Measurements from ENCODE around the gene CLIC5. TPM values are rescaled to one million over a fixed set of nuclear protein-coding genes. Genes with fewer than 3 reads are reported as not detected.

Gene CLIC5
- polyA plus RNA-seq (2013, experiment 1 of 4): 0.07 TPM
- polyA plus RNA-seq (2013, experiment 2 of 4): 0.09 TPM
- 0.21 TPM for polyA plus RNA-seq (2013, experiment 3 of 4)
- polyA plus RNA-seq (2013, experiment 4 of 4): 0.08 TPM

GRCh38 chr6:46015119-46015968, at the start of gene CLIC5:
CLIC5 (minus strand) TSS chr6:46015860; CDS start chr6:46015542, 318 bp downstream.
- WGBS, 2 experiments: 1% methylated on average over 82 of the region's 82 CpGs
- H3K27ac ChIP-seq (ENCODE audit: insufficient read depth, low read depth, low read length, poor library complexity, severe bottlenecking): no peak within 1 kb of the TSS
- peaks cover 37% of the 10 kb centered on the region for H3K27me3 ChIP-seq (ENCODE audit: control insufficient read depth, insufficient read depth, low read length, poor library complexity, severe bottlenecking)
- H3K36me3 ChIP-seq (ENCODE audit: control insufficient read depth, insufficient read depth, low read length): no peaks in the 10 kb centered on the region
- H3K4me1 ChIP-seq (ENCODE audit: control insufficient read depth, insufficient read depth, low read length): peaks cover 16% of the 10 kb centered on the region
- no peaks in the 10 kb centered on the region for H3K9me3 ChIP-seq (ENCODE audit: control insufficient read depth, low read length)
- H3K4me3 ChIP-seq (ENCODE audit: insufficient read depth, low read depth, low read length): peak within 1 kb of the TSS; percentile 39

GRCh38 chr6:46062991-46063390, 47.3 kb upstream of the CLIC5 start:
- Histone ChIP-seq H3K4me1 (ENCODE audit: control insufficient read depth, insufficient read depth, low read length) (no peaks in the 10 kb centered on the region), H3K9me3 (ENCODE audit: control insufficient read depth, low read length) (no peaks in the 10 kb centered on the region), H3K36me3 (ENCODE audit: control insufficient read depth, insufficient read depth, low read length) (no peaks in the 10 kb centered on the region), H3K27ac (ENCODE audit: insufficient read depth, low read depth, low read length, poor library complexity, severe bottlenecking) (no peak overlapping the region), H3K27me3 (ENCODE audit: control insufficient read depth, insufficient read depth, low read length, poor library complexity, severe bottlenecking) (no peaks in the 10 kb centered on the region), H3K4me3 (ENCODE audit: insufficient read depth, low read depth, low read length) (no peak overlapping the region)

GRCh38 chr6:46062312-46062711, 46.7 kb upstream of the CLIC5 start:
- no peaks in the 10 kb centered on the region for H3K27me3 ChIP-seq (ENCODE audit: control insufficient read depth, insufficient read depth, low read length, poor library complexity, severe bottlenecking)
- H3K4me3 ChIP-seq (ENCODE audit: insufficient read depth, low read depth, low read length): no peak overlapping the region
- WGBS, 2 experiments: 89 to 91% methylated on average over 2 of the region's 2 CpGs
- H3K27ac ChIP-seq (ENCODE audit: insufficient read depth, low read depth, low read length, poor library complexity, severe bottlenecking): no peak overlapping the region
- H3K36me3 ChIP-seq (ENCODE audit: control insufficient read depth, insufficient read depth, low read length): no peaks in the 10 kb centered on the region
- H3K9me3 ChIP-seq (ENCODE audit: control insufficient read depth, low read length): no peaks in the 10 kb centered on the region
- H3K4me1 ChIP-seq (ENCODE audit: control insufficient read depth, insufficient read depth, low read length): no peaks in the 10 kb centered on the region

- 76 to 88% methylated on average over 1 of the region's 1 CpG for WGBS, 2 experiments
- no peaks in the 10 kb centered on the region for H3K27me3 ChIP-seq (ENCODE audit: control insufficient read depth, insufficient read depth, low read length, poor library complexity, severe bottlenecking)
- H3K9me3 ChIP-seq (ENCODE audit: control insufficient read depth, low read length): no peaks in the 10 kb centered on the region
- H3K27ac ChIP-seq (ENCODE audit: insufficient read depth, low read depth, low read length, poor library complexity, severe bottlenecking): no peak overlapping the region
- H3K4me1 ChIP-seq (ENCODE audit: control insufficient read depth, insufficient read depth, low read length): no peaks in the 10 kb centered on the region
- no peaks in the 10 kb centered on the region for H3K36me3 ChIP-seq (ENCODE audit: control insufficient read depth, insufficient read depth, low read length)
- H3K4me3 ChIP-seq (ENCODE audit: insufficient read depth, low read depth, low read length): no peak overlapping the region
Observed at GRCh38 chr6:46061497-46061896, 45.8 kb upstream of the CLIC5 start.

GRCh38 chr6:46059608-46060007, 43.9 kb upstream of the CLIC5 start:
- Histone ChIP-seq H3K27me3 (ENCODE audit: control insufficient read depth, insufficient read depth, low read length, poor library complexity, severe bottlenecking) (no peaks in the 10 kb centered on the region), H3K27ac (ENCODE audit: insufficient read depth, low read depth, low read length, poor library complexity, severe bottlenecking) (no peak overlapping the region), H3K4me3 (ENCODE audit: insufficient read depth, low read depth, low read length) (no peak overlapping the region), H3K4me1 (ENCODE audit: control insufficient read depth, insufficient read depth, low read length) (no peaks in the 10 kb centered on the region), H3K36me3 (ENCODE audit: control insufficient read depth, insufficient read depth, low read length) (no peaks in the 10 kb centered on the region), H3K9me3 (ENCODE audit: control insufficient read depth, low read length) (no peaks in the 10 kb centered on the region)
- WGBS, 2 experiments: 86 to 90% methylated on average over 1 of the region's 1 CpG

- no peaks in the 10 kb centered on the region for H3K36me3 ChIP-seq (ENCODE audit: control insufficient read depth, insufficient read depth, low read length)
- no peaks in the 10 kb centered on the region for H3K4me1 ChIP-seq (ENCODE audit: control insufficient read depth, insufficient read depth, low read length)
- no peaks in the 10 kb centered on the region for H3K27me3 ChIP-seq (ENCODE audit: control insufficient read depth, insufficient read depth, low read length, poor library complexity, severe bottlenecking)
- H3K27ac ChIP-seq (ENCODE audit: insufficient read depth, low read depth, low read length, poor library complexity, severe bottlenecking): no peak overlapping the region
- WGBS, 2 experiments: 100% methylated on average over 1 of the region's 1 CpG; no CpG with 5 or more reads in 1 of the 2 experiments
- H3K4me3 ChIP-seq (ENCODE audit: insufficient read depth, low read depth, low read length): no peak overlapping the region
- H3K9me3 ChIP-seq (ENCODE audit: control insufficient read depth, low read length): no peaks in the 10 kb centered on the region
Observed at GRCh38 chr6:46058951-46059350, 43.3 kb upstream of the CLIC5 start.

GRCh38 chr6:46057792-46058191, 42.1 kb upstream of the CLIC5 start:
- Histone ChIP-seq H3K9me3 (ENCODE audit: control insufficient read depth, low read length) (no peaks in the 10 kb centered on the region), H3K4me3 (ENCODE audit: insufficient read depth, low read depth, low read length) (no peak overlapping the region), H3K27ac (ENCODE audit: insufficient read depth, low read depth, low read length, poor library complexity, severe bottlenecking) (no peak overlapping the region), H3K36me3 (ENCODE audit: control insufficient read depth, insufficient read depth, low read length) (no peaks in the 10 kb centered on the region), H3K27me3 (ENCODE audit: control insufficient read depth, insufficient read depth, low read length, poor library complexity, severe bottlenecking) (no peaks in the 10 kb centered on the region), H3K4me1 (ENCODE audit: control insufficient read depth, insufficient read depth, low read length) (no peaks in the 10 kb centered on the region)

- WGBS, 2 experiments: 90 to 95% methylated on average over 4 of the region's 4 CpGs
- Histone ChIP-seq H3K36me3 (ENCODE audit: control insufficient read depth, insufficient read depth, low read length) (no peaks in the 10 kb centered on the region), H3K27ac (ENCODE audit: insufficient read depth, low read depth, low read length, poor library complexity, severe bottlenecking) (no peak overlapping the region), H3K9me3 (ENCODE audit: control insufficient read depth, low read length) (no peaks in the 10 kb centered on the region), H3K4me3 (ENCODE audit: insufficient read depth, low read depth, low read length) (no peak overlapping the region), H3K27me3 (ENCODE audit: control insufficient read depth, insufficient read depth, low read length, poor library complexity, severe bottlenecking) (no peaks in the 10 kb centered on the region), H3K4me1 (ENCODE audit: control insufficient read depth, insufficient read depth, low read length) (no peaks in the 10 kb centered on the region)
Observed at GRCh38 chr6:46056906-46057529, 41.4 kb upstream of the CLIC5 start.

- Histone ChIP-seq H3K9me3 (ENCODE audit: control insufficient read depth, low read length) (no peaks in the 10 kb centered on the region), H3K36me3 (ENCODE audit: control insufficient read depth, insufficient read depth, low read length) (no peaks in the 10 kb centered on the region), H3K4me3 (ENCODE audit: insufficient read depth, low read depth, low read length) (no peak overlapping the region), H3K27ac (ENCODE audit: insufficient read depth, low read depth, low read length, poor library complexity, severe bottlenecking) (no peak overlapping the region), H3K4me1 (ENCODE audit: control insufficient read depth, insufficient read depth, low read length) (no peaks in the 10 kb centered on the region), H3K27me3 (ENCODE audit: control insufficient read depth, insufficient read depth, low read length, poor library complexity, severe bottlenecking) (no peaks in the 10 kb centered on the region)
- WGBS, 2 experiments: 91 to 93% methylated on average over 5 of the region's 5 CpGs
Observed at GRCh38 chr6:46054516-46054915, 38.9 kb upstream of the CLIC5 start.

- Histone ChIP-seq H3K9me3 (ENCODE audit: control insufficient read depth, low read length) (no peaks in the 10 kb centered on the region), H3K27me3 (ENCODE audit: control insufficient read depth, insufficient read depth, low read length, poor library complexity, severe bottlenecking) (no peaks in the 10 kb centered on the region), H3K27ac (ENCODE audit: insufficient read depth, low read depth, low read length, poor library complexity, severe bottlenecking) (no peak overlapping the region), H3K36me3 (ENCODE audit: control insufficient read depth, insufficient read depth, low read length) (no peaks in the 10 kb centered on the region), H3K4me1 (ENCODE audit: control insufficient read depth, insufficient read depth, low read length) (peaks cover 6% of the 10 kb centered on the region), H3K4me3 (ENCODE audit: insufficient read depth, low read depth, low read length) (no peak overlapping the region)
- WGBS, 2 experiments: 93% methylated on average over 9 of the region's 9 CpGs
Observed at GRCh38 chr6:46053039-46053933, 37.6 kb upstream of the CLIC5 start.
